H1 (cell line): ENCODE results near the gene SLC30A2.

Experiments used
- ATF2 ChIP-seq: IDR thresholded peaks from 2 replicates; pipeline ENCODE4 v1.6.1; 2012; ENCODE audit warnings: low read length, inconsistent platforms
- CTCF ChIP-seq, 3 experiments: IDR thresholded peaks; 1 replicate in 2 of 3; 2 replicates in 1 of 3; pipeline versions ENCODE4 v1.5.1 to v1.6.1; 2011; ENCODE audit warnings: low read length in 3 of 3, mild to moderate bottlenecking in 3 of 3, inconsistent platforms in 2 of 3, low read depth in 1 of 3, moderate library complexity in 1 of 3; ENCODE audit not compliant: insufficient read depth in 1 of 3; ENCODE audit errors: control extremely low read depth in 1 of 3
- EGR1 ChIP-seq: IDR thresholded peaks from 2 replicates; pipeline ENCODE4 v1.6.1; 2011; ENCODE audit warnings: low read depth, low read length, borderline replicate concordance
- NRF1 ChIP-seq: IDR thresholded peaks from 2 replicates; pipeline ENCODE4 v1.6.1; 2011; ENCODE audit warnings: mild to moderate bottlenecking, low read depth, low read length, improper control_type of control experiment
- POLR2AphosphoS5 ChIP-seq: IDR thresholded peaks from 2 replicates; pipeline ENCODE4 v1.6.1; 2011; ENCODE audit warnings: low read depth, low read length
- RAD21 ChIP-seq, 2 experiments: IDR thresholded peaks in 1 of 2; conservative IDR thresholded peaks in 1 of 2; 2 replicates each; pipeline ENCODE4 v1.6.1; 2011; ENCODE audit warnings: low read depth in 2 of 2, low read length in 2 of 2, improper control_type of control experiment in 1 of 2, inconsistent platforms in 1 of 2, mild to moderate bottlenecking in 1 of 2, moderate library complexity in 1 of 2
- SIN3A ChIP-seq, 2 experiments: IDR thresholded peaks in 1 of 2; conservative IDR thresholded peaks in 1 of 2; 2 replicates each; pipeline ENCODE4 v1.6.1; 2011 to 2012; ENCODE audit warnings: low read length in 2 of 2, improper control_type of control experiment in 1 of 2, low read depth in 1 of 2, mild to moderate bottlenecking in 1 of 2

GRCh38 chr1:26069941-26070295 is 24.0 kb upstream of the SLC30A2 start:
- TF ChIP-seq CTCF (IDR thresholded peaks at IDR 0.05; ENCODE audit: control extremely low read depth in 1 of 3, insufficient read depth in 1 of 3, low read depth in 1 of 3, low read length in 3 of 3) (no peak), SIN3A (conservative IDR thresholded peaks at IDR 0.05 in 1 of 2, IDR thresholded peaks at IDR 0.05 in 1 of 2; ENCODE audit: low read depth in 1 of 2, low read length in 2 of 2) (no peak), RAD21 (IDR thresholded peaks at IDR 0.05 in 1 of 2, conservative IDR thresholded peaks at IDR 0.05 in 1 of 2; ENCODE audit: low read depth in 2 of 2, low read length in 2 of 2) (no peak), EGR1 (no peak), ATF2 (no peak), POLR2AphosphoS5 (no peak), NRF1 (no peak)
